DND-41 (cell line): ENCODE results near the gene CALB2.

Source experiments
- ATAC-seq: fragments of 200-7000 bp; cut with Tn5 transposase; 3 replicates; pipeline ENCODE4 v1.9.1; 2021; ENCODE audit warnings: low read depth; ENCODE audit not compliant: insufficient read depth
- DNase-seq: peaks from one replicate; pipeline ENCODE4 v3.0.0-alpha.2; 2020
- H2AFZ ChIP-seq: 2 replicates; pipeline ENCODE4 v1.6.0; 2012; ENCODE audit warnings: low read depth, low read length
- H3K27ac ChIP-seq: 2 replicates; pipeline ENCODE4 v1.5.1; 2012; ENCODE audit warnings: low read length, inconsistent platforms
- H3K27me3 ChIP-seq: fragments of 200-600 bp; sonication (generic); 2 replicates; pipeline ENCODE4 v1.6.0; 2012; ENCODE audit warnings: low read length, mild to moderate bottlenecking, inconsistent platforms; ENCODE audit not compliant: insufficient read depth, poor library complexity
- H3K36me3 ChIP-seq: 2 replicates; pipeline ENCODE4 v1.5.1; 2012; ENCODE audit warnings: low read length, inconsistent platforms; ENCODE audit not compliant: insufficient read depth
- H3K4me1 ChIP-seq: 2 replicates; pipeline ENCODE4 v1.5.1; 2012; ENCODE audit warnings: mild to moderate bottlenecking, low read length; ENCODE audit not compliant: insufficient read depth
- H3K4me2 ChIP-seq: 2 replicates; pipeline ENCODE4 v1.6.0; 2012; ENCODE audit warnings: mild to moderate bottlenecking, moderate library complexity, low read length, inconsistent platforms; ENCODE audit not compliant: insufficient read depth
- H3K4me3 ChIP-seq, 2 experiments: fragments of 200-600 bp in 1 of 2; shearing (Covaris generic) in 1 of 2; 2 replicates each; pipeline ENCODE4 v1.5.1; 2012 to 2016; ENCODE audit warnings: inconsistent platforms in 2 of 2, low read length in 2 of 2, mild to moderate bottlenecking in 2 of 2, low read depth in 1 of 2, moderate library complexity in 1 of 2
- H3K79me2 ChIP-seq: 2 replicates; pipeline ENCODE4 v1.6.0; 2012; ENCODE audit warnings: low read length, inconsistent platforms; ENCODE audit not compliant: insufficient read depth
- H3K9ac ChIP-seq: 2 replicates; pipeline ENCODE4 v1.6.0; 2012; ENCODE audit warnings: low read depth, mild to moderate bottlenecking, inconsistent platforms, low read length, moderate library complexity
- H3K9me3 ChIP-seq: 2 replicates; pipeline ENCODE4 v1.5.1; 2012; ENCODE audit warnings: low read length, moderate library complexity, mild to moderate bottlenecking, inconsistent platforms; ENCODE audit not compliant: insufficient read depth, severe bottlenecking
- H4K20me1 ChIP-seq: 2 replicates; pipeline ENCODE4 v1.6.0; 2012; ENCODE audit warnings: low read length; ENCODE audit not compliant: insufficient read depth
- CTCF ChIP-seq: IDR thresholded peaks from 2 replicates; pipeline ENCODE4 v1.5.1; 2012; ENCODE audit warnings: borderline replicate concordance, low read length, moderate library complexity, mild to moderate bottlenecking; ENCODE audit not compliant: poor library complexity, severe bottlenecking; ENCODE audit errors: extremely low read depth
- EZH2 ChIP-seq: IDR thresholded peaks from 3 replicates; pipeline ENCODE4 v1.6.1; 2012; ENCODE audit warnings: borderline replicate concordance, low read depth, mild to moderate bottlenecking, moderate library complexity, low read length, inconsistent platforms; ENCODE audit not compliant: severe bottlenecking

Gene CALB2

GRCh38 chr16:71348262-71349085 is 10.0 kb upstream of the CALB2 start:
- TF ChIP-seq CTCF = no peak
- TF ChIP-seq EZH2 = no peak
- Histone ChIP-seq H3K4me1 (no peaks in the 10 kb centered on the region), H3K9ac (no peak overlapping the region), H2AFZ (no peak overlapping the region), H3K36me3 (no peaks in the 10 kb centered on the region), H4K20me1 (0 out of 2 replicates have a peak, but pooled peaks cover 7% of the 10 kb centered on the region), H3K27me3 (peaks cover 2% of the 10 kb centered on the region), H3K4me2 (no peak overlapping the region), H3K4me3 (no peak overlapping the region), H3K9me3 (no peaks in the 10 kb centered on the region), H3K27ac (no peak overlapping the region), H3K79me2 (no peaks in the 10 kb centered on the region)
- DNase-seq (no peak), ATAC-seq (no peak)

GRCh38 chr16:71350821-71351557 is 7.5 kb upstream of the CALB2 start:
- no peak for DNase-seq
- no peak overlapping the region for H2AFZ ChIP-seq
- no peak for TF ChIP-seq CTCF
- TF ChIP-seq EZH2 = no peak
- no peak overlapping the region for H3K4me2 ChIP-seq
- H3K9ac ChIP-seq = no peak overlapping the region
- H3K27me3 ChIP-seq = peaks cover 5% of the 10 kb centered on the region
- no peak overlapping the region for H3K27ac ChIP-seq
- H3K9me3 ChIP-seq = no peaks in the 10 kb centered on the region
- no peak for ATAC-seq
- H3K4me1 ChIP-seq = no peaks in the 10 kb centered on the region
- no peak overlapping the region for H3K4me3 ChIP-seq
- H3K79me2 ChIP-seq = no peaks in the 10 kb centered on the region
- no peaks in the 10 kb centered on the region for H4K20me1 ChIP-seq
- H3K36me3 ChIP-seq = no peaks in the 10 kb centered on the region

- no peak overlapping the region for H3K4me2 ChIP-seq
- peaks cover 5% of the 10 kb centered on the region for H3K27me3 ChIP-seq
- H2AFZ ChIP-seq = no peak overlapping the region
- H4K20me1 ChIP-seq = no peaks in the 10 kb centered on the region
- DNase-seq (no peak), ATAC-seq (no peak)
- no peak overlapping the region for H3K27ac ChIP-seq
- no peak overlapping the region for H3K4me3 ChIP-seq
- TF ChIP-seq CTCF (no peak), EZH2 (no peak)
- no peak overlapping the region for H3K9ac ChIP-seq
- no peaks in the 10 kb centered on the region for H3K79me2 ChIP-seq
- H3K36me3 ChIP-seq = no peaks in the 10 kb centered on the region
- H3K9me3 ChIP-seq = no peaks in the 10 kb centered on the region
- no peaks in the 10 kb centered on the region for H3K4me1 ChIP-seq
Measured at GRCh38 chr16:71351558-71351901, 7.0 kb upstream of the CALB2 start.
